Measurements from ENCODE around the gene KCNG3.

GRCh38 chr2:42537493-42537892 lies 43.7 kb upstream of the KCNG3 start:
- no peak for TF ChIP-seq CTCF (IDR thresholded peaks at IDR 0.05)
- TF ChIP-seq POLR2A (IDR thresholded peaks at IDR 0.05), result no peak
